DMS 273 (cell line): ENCODE data around the gene SIVA1.
A peak's percentile ranks its signal among the peaks of the same experiment; 100 is the strongest.

ENCODE experiments used
- DNase-seq: peaks from one replicate; lab custom pipeline; 2025; ENCODE audit not compliant: unreplicated experiment; lab: John Stamatoyannopoulos, UW

The SIVA1 gene

GRCh38 chr14:104795781-104796686 is 43.1 kb downstream of the SIVA1 start:
- DNase-seq = peak; percentile 77

DNA sequence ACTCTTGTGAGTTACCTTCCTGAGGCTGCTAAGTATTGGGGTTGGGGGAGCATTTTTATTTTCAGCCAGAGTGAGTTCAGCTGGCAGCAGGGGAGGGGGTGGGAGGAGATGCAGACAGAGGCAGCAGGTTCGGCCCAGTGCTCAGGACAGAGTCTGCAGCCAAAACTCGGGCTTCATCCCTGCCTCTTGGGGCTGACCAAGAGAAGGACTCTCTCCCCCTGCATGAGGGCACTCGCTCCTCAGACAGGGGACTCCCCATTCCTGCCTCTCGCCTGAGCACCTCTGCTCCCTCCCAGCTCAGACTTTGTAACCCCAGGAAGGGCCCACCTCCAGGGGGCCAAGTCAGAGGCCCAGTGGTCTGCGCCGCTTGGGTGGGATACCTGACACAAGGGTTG is 43.7 kb downstream of the SIVA1 start:
- DNase-seq = no peak

DNA sequence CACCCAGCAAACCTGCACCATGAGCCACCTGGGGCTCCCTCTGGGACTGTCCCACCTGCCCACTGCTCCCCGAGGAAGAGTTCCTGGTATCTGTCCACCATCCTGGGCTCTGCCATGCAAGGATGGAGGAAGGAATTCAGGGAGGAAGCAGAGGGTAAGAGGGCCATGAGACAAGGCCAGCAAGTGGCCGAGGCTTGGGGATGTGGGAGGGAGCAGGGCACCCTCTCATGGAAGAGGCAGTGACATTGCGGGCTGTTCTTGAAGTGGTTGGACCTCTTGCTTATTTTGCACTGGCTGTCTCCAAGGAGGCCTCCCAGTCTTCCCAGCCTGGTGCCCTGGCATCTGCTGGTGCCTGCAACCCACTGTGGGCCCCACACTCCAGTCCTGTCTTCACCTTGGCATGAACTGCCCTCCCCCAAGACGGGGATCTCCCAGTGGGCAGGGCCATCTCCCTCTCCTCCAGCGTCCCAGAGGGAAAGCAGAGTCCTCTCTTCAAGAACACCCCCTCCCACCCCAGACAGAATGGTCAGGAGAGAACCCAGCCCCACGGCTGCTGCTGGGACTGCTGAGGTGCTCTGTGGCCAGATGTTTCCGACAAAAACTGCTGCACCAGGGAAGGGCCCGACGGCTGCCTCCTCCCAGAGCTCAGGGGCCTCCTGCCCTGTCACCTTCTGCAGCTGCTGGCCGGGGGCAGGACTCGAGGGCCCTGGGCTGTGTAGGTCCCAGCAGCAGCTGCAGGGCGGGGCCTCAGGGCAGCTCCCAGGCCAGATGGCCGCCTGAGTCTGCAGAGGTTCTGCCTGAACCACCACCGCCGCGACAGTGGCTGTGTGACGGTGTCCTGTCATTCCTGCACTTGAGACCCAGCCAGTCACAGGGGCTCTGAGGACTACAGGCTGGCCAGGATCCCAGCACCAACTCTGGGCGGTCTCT is 44.4 kb downstream of the SIVA1 start:
- DNase-seq = peak; percentile 79

- DNase-seq = no peak
Observed at GRCh38 chr14:104798300-104799243, 45.6 kb downstream of the SIVA1 start.

GRCh38 chr14:104799244-104800014 is 46.5 kb downstream of the SIVA1 start:
- DNase-seq = peak; percentile 55

DNA sequence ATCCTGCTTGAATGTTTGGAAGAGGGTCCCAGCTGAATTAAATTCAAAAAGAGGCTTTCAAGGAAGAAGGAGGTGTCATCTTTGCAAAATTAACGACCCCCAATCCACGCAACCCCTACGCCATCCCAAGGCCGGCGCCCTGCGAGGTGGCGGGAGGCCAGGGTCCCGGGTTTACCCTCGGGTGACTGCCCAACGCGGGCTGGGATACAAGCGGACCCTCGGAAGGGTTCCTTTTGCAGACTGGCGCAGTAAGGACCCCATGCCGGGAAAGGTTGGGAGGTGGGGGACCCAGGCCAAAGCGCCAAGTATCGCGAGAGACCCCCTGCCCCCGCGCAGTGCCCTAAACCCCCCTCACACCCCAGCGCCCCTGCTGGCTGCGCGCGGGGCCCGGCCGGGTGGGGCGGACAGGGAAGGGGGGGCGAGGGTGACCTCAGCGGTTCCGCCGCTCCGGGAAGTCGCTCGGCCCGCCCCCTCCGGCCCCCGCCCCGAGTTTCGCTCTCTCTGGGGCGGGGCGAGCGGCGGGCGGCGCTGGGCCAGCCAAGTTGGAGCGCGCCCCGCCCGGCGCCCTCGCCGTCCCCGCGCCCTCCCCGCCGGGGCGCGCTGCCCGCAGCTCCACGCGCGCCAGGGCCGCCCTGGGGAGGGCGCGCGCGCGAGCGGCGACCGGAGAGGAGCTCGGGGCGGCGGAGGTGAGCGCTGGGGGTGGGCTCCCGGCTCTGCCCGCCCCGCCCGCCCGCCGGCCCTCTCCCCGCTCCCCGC is 47.2 kb downstream of the SIVA1 start:
- peak; percentile 91 for DNase-seq

DNA sequence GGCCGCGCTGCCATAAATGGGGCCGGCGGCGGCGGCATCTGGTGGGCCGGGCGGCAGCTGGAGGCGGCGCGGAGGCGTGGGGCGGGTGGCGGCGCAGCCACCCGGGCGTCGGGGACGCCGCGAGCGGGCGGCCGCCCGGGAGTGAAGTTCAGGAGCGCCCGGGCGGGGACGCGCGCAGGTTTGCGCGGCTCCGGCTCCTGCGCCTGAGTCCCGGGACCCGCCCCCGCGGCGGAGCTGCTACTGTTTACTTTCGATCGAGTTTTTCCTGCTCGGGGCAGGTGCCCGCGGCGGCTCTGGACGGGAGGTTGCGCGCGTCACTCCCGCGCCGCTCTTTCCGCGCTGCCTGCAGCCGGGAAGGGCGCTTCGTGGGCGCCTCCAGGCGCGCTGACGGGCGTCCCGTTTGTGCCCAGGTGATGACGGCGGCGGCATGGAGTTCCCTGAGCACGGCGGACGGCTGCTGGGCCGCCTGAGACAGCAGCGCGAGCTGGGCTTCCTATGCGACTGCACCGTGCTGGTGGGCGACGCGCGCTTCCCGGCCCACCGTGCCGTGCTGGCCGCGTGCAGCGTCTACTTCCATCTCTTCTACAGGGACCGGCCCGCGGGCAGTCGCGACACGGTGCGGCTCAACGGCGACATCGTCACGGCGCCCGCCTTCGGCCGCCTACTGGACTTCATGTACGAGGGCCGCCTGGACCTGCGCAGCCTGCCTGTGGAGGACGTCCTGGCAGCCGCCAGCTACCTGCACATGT is 48.0 kb downstream of the SIVA1 start, which contains the start of gene ZBTB42:
TSS of gene ZBTB42 (plus strand) at position 331 of the 749 bp plus-strand sequence. CDS start at position 428, 97 bp downstream.
- peak; percentile 91 for DNase-seq

GRCh38 chr14:104801520-104802393 is 48.8 kb downstream of the SIVA1 start:
- peak; percentile 64 for DNase-seq

- peak; percentile 84 for DNase-seq
Observed at GRCh38 chr14:104802394-104803184, 49.6 kb downstream of the SIVA1 start.

DNA sequence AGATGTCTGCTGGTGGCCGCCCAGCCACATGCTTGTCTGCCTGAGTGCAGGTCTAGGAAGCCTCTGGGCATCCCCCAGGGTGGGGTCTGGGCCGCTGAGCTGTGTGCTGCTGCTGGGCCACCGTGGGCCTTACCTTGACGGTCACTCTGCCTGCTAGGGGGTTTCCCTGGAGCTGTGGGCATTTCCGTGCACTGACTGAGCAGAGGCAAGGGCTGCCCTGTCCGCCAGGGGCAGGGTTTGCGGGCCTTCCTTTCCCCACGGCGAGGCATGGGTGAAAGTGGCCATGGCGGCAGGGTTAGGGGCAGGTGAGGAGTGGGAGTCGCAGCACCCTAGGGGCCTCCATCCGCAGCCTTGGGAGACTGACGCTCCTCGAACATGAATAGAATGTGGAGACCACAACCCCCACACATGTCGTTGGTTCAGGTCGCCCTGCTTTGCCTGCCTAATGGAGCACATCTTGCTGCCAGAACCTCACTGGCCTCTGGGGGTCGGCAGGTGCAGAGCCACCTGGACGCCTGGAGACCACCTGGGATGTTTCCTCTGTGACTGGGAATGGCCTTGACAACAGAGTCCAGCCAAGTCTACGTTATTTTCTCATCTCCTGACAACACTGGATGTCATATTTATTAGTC is 50.4 kb downstream of the SIVA1 start:
- peak; percentile 74 for DNase-seq

DNA sequence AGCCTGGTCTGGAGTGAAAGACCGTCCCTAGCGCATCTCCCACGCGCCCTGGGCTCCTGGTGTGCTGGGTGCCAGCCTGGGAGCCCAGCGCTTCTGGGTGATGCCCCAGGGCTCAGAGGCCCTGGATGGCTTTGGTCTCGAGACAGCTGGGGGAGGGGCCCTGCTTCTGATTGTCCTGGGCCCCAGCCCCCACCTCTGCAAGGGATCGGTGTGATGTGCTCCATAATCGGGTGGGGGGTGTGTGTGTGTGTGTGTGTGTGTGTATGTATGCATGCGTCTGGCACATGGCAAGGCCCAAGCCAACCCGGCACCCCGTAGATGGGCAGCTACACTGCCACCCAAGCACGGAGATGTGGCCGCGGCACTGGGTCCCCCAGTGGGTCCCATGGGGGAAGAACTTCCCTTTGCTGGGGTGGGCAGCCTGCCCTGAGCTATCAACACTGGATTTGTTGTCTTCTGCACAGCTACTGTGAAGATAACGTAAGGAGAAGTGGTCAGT is 51.0 kb downstream of the SIVA1 start:
- peak; percentile 74 for DNase-seq

GRCh38 chr14:104804481-104805325 is 51.8 kb downstream of the SIVA1 start:
- DNase-seq = no peak

- DNase-seq = peak; percentile 95
Observed at GRCh38 chr14:104805326-104805678, 52.4 kb downstream of the SIVA1 start.

DNA sequence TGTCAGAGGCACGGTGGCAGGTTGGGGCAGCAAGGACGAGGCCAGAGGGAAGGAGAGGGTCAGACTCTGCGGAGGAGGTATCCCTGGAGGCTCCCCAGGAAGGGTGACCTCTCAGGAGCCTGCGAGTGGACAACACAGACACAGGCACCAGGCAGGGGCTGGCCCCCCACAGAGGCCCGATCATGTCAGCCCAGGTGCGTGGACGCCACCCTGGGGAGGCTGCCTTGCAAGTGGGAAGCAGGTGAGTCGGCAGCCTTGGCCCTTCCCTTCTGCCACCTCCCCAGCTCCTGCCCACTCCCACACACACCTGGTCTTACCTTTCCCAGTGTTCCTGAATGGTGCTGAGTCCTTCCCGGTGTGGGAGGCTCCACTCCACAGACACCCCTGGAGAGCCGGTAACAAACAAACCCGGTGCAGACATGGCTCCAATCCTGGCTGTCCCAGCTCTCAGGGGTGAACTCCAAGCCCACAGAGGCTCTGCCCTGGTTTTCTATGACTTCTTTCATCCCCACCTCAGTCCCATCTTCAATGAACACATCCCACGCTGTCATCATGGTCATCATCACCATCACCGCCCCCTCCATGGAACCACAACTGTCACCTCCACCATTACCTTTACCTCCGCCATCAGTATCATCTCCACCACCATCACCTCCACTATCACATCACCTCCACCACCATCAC is 53.1 kb downstream of the SIVA1 start:
- peak; percentile 44 for DNase-seq
